Mesendoderm (in vitro differentiated cells): Measurements from ENCODE around the gene ALCAM.

Source experiments
- DNase-seq: peaks from one replicate; pipeline ENCODE4 v3.0.0; 2013
- H2AK5ac ChIP-seq: 2 replicates; pipeline ENCODE4 v1.6.1; 2013; ENCODE audit warnings: low read length, inconsistent platforms
- H2BK120ac ChIP-seq: 2 replicates; pipeline ENCODE4 v1.6.1; 2013; ENCODE audit warnings: low read depth, mild to moderate bottlenecking, low read length, moderate library complexity, mixed read lengths
- H2BK15ac ChIP-seq: replicated peaks from 2 replicates; pipeline ENCODE4 v1.6.1; 2013; ENCODE audit warnings: low read depth, mild to moderate bottlenecking, moderate library complexity
- H2BK5ac ChIP-seq: 2 replicates; pipeline ENCODE4 v1.6.1; 2013; ENCODE audit warnings: low read length, inconsistent platforms
- H3K18ac ChIP-seq: 2 replicates; pipeline ENCODE4 v1.6.1; 2013; ENCODE audit warnings: mild to moderate bottlenecking, low read length, mixed read lengths
- H3K23ac ChIP-seq: one replicate; pipeline ENCODE4 v1.6.1; 2013; ENCODE audit warnings: low read length
- H3K27ac ChIP-seq: 2 replicates; pipeline ENCODE4 v1.5.1; 2013; ENCODE audit warnings: low read depth, mild to moderate bottlenecking, inconsistent platforms, low read length, moderate library complexity
- H3K27me3 ChIP-seq: 2 replicates; pipeline ENCODE4 v1.6.1; 2013; ENCODE audit warnings: low read length, control low read depth, mild to moderate bottlenecking, inconsistent platforms; ENCODE audit not compliant: insufficient read depth, poor library complexity
- H3K36me3 ChIP-seq: 2 replicates; pipeline ENCODE4 v1.6.1; 2013; ENCODE audit warnings: low read length, inconsistent platforms; ENCODE audit not compliant: control insufficient read depth, insufficient read depth
- H3K4ac ChIP-seq: one replicate; pipeline ENCODE4 v1.6.1; 2013; ENCODE audit warnings: low read depth, mild to moderate bottlenecking, low read length, moderate library complexity
- H3K4me1 ChIP-seq: 2 replicates; pipeline ENCODE4 v1.6.1; 2013; ENCODE audit warnings: low read depth, low read length, inconsistent platforms; ENCODE audit not compliant: control insufficient read depth
- H3K4me2 ChIP-seq: 2 replicates; pipeline ENCODE4 v1.6.1; 2013; ENCODE audit warnings: low read length
- H3K4me3 ChIP-seq: 2 replicates; pipeline ENCODE4 v1.5.1; 2013; ENCODE audit warnings: mild to moderate bottlenecking, low read length
- H3K56ac ChIP-seq: one replicate; pipeline ENCODE4 v1.6.1; 2013; ENCODE audit warnings: low read length
- H3K79me1 ChIP-seq: 2 replicates; pipeline ENCODE4 v1.6.1; 2013; ENCODE audit warnings: low read length, inconsistent platforms
- H3K79me2 ChIP-seq: 2 replicates; pipeline ENCODE4 v1.6.1; 2013; ENCODE audit warnings: mild to moderate bottlenecking, low read length; ENCODE audit not compliant: control insufficient read depth, insufficient read depth
- H3K9ac ChIP-seq: 2 replicates; pipeline ENCODE4 v1.6.1; 2013; ENCODE audit warnings: low read length, inconsistent platforms
- H4K5ac ChIP-seq: one replicate; pipeline ENCODE4 v1.6.1; 2013; ENCODE audit warnings: low read length
- H4K8ac ChIP-seq: one replicate; pipeline ENCODE4 v1.6.1; 2013; ENCODE audit warnings: low read depth, mild to moderate bottlenecking, control low read depth, low read length, moderate library complexity
- WGBS: extraction: QIAGEN DNeasy Blood & Tissue Kit; methylation state at CpG from one replicate; pipeline ENCODE4 v1.1.7; 2013; ENCODE audit warnings: low lambda C conversion rate, missing lambda C conversion rate; ENCODE audit not compliant: insufficient coverage; ENCODE audit errors: extremely low coverage; 5-methylcytosine and 5-hydroxymethylcytosine counted together

ALCAM gene

DNA sequence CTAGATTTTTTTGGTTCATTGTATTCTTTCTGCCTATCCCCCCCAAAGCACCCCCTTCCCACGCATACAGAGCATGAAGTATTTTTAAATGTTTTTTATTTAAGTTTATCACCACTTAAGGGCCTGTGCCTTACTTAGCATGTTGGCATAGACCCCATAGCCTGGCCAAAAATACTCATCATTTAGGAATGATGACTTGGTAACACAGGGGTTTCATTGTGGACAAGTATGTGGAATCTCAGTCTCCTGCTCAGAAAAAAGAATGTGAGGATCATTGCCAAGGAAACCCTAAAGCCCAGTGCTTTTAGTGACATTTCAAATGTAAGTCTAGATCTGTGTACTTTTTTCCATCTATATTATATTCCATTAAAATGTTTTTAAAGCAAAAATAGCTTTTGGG is 146.3 kb downstream of the ALCAM start:
- Histone ChIP-seq H3K4me2 (no peak overlapping the region), H2BK120ac (no peak overlapping the region)
- no CpG with 5 or more reads among the region's 1 CpG for WGBS

DNA sequence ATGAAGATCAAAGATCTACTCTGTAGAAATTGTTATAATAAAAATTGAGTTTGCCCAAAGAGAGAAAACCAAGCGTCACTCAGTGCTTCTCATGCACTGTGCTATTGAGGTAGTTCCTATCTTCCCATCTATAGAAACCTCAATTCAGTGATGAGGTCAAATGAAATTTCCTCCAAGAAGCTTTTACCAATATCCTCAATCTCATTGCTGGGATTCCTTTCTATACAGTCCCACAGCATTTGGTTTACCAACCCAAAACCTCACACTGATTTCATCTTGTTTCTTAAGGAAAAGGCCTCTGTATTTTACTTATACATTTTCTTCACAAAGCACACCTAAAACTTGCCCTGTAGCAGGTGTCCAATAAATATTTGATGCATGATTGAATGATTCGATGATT is 147.2 kb downstream of the ALCAM start:
- DNase-seq, result peak; percentile 16
- H3K36me3 ChIP-seq, result no peaks in the 10 kb centered on the region
- H2BK5ac ChIP-seq, result no peak overlapping the region
- no peak overlapping the region for H3K23ac ChIP-seq
- H3K79me2 ChIP-seq, result no peaks in the 10 kb centered on the region
- H4K5ac ChIP-seq, result no peak overlapping the region
- H2AK5ac ChIP-seq, result no peak overlapping the region
- H3K9ac ChIP-seq, result no peak overlapping the region
- H2BK120ac ChIP-seq, result no peak overlapping the region
- H3K4me1 ChIP-seq, result no peaks in the 10 kb centered on the region
- no peak overlapping the region for H3K56ac ChIP-seq
- H3K4me2 ChIP-seq, result no peak overlapping the region
- no peak overlapping the region for H3K18ac ChIP-seq
- H3K79me1 ChIP-seq, result no peaks in the 10 kb centered on the region
- no peak overlapping the region for H3K4me3 ChIP-seq
- no peak overlapping the region for H3K4ac ChIP-seq
- H3K27ac ChIP-seq, result no peak overlapping the region
- no peak overlapping the region for H4K8ac ChIP-seq
- no peaks in the 10 kb centered on the region for H3K27me3 ChIP-seq
- no peak overlapping the region for H2BK15ac ChIP-seq
- no CpG with 5 or more reads among the region's 2 CpGs for WGBS

More for the DNA sequence above, 146.3 kb downstream of the ALCAM start:
- H3K79me1 ChIP-seq, result no peaks in the 10 kb centered on the region
- no peak overlapping the region for H2BK15ac ChIP-seq
- H2AK5ac ChIP-seq, result no peak overlapping the region
- H2BK5ac ChIP-seq, result no peak overlapping the region
- no peaks in the 10 kb centered on the region for H3K79me2 ChIP-seq
- no peak overlapping the region for H3K56ac ChIP-seq
- H3K23ac ChIP-seq, result no peak overlapping the region
- no peak overlapping the region for H3K9ac ChIP-seq
- H3K27me3 ChIP-seq, result no peaks in the 10 kb centered on the region
- no peak overlapping the region for H3K18ac ChIP-seq
- no peaks in the 10 kb centered on the region for H3K4me1 ChIP-seq
- no peaks in the 10 kb centered on the region for H3K36me3 ChIP-seq
- no peak overlapping the region for H3K4ac ChIP-seq
- DNase-seq, result peak; percentile 14
- no peak overlapping the region for H3K4me3 ChIP-seq
- no peak overlapping the region for H3K27ac ChIP-seq
- H4K5ac ChIP-seq, result no peak overlapping the region
- H4K8ac ChIP-seq, result no peak overlapping the region

DNA sequence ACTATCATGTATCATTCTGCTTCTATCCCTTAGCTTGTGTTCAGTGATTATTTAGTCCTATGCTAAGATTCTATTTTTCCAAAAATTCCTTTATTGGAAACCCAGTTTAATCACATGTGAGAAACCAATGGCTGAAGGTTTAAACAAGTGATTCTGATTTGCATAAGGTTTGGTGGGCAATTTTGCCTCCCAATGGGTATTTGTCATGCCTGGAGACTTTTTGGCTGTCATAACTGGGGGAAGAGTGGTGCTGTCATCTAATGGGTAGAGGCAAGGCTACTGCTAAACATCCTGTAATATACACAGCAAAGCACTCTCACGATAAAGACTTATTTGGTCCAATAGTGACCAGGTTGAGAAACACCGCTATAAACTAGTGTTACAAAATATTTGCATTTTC is 148.7 kb downstream of the ALCAM start:
- Histone ChIP-seq H4K8ac (no peak overlapping the region), H3K4me2 (no peak overlapping the region), H3K4ac (no peak overlapping the region), H3K27ac (no peak overlapping the region), H3K9ac (no peak overlapping the region), H2AK5ac (no peak overlapping the region), H3K79me1 (no peaks in the 10 kb centered on the region), H3K56ac (no peak overlapping the region), H2BK5ac (no peak overlapping the region), H3K79me2 (no peaks in the 10 kb centered on the region), H3K36me3 (no peaks in the 10 kb centered on the region), H3K4me3 (no peak overlapping the region), H3K23ac (no peak overlapping the region), H4K5ac (no peak overlapping the region), H2BK120ac (no peak overlapping the region), H2BK15ac (no peak overlapping the region), H3K27me3 (no peaks in the 10 kb centered on the region), H3K18ac (no peak overlapping the region), H3K4me1 (no peaks in the 10 kb centered on the region)
- WGBS, result no CpG with 5 or more reads among the region's 2 CpGs
- no peak for DNase-seq

DNA sequence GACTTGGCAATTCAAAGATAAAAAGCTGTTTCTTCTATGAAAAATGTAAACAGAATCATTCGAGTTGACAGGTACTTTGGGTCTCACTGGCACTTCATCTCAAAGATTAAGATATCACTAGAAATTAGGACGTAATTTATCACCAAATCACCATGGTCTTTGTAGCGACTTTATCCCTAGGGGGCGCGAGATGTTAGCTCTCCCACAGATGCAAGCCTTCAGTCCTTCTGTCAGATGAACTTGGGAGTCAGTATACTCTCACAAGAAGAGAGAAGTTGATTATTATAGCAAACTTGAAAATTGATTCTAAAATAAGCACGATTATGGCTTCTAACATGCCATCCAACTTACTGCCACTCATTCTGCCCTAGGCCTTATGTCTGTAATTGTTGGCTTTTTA is 150.3 kb downstream of the ALCAM start:
- Histone ChIP-seq H3K4ac (no peak overlapping the region), H2BK15ac (no peak overlapping the region), H3K4me2 (no peak overlapping the region), H3K9ac (no peak overlapping the region), H4K5ac (no peak overlapping the region), H3K36me3 (no peaks in the 10 kb centered on the region), H2AK5ac (no peak overlapping the region), H2BK120ac (no peak overlapping the region), H4K8ac (no peak overlapping the region), H3K27ac (no peak overlapping the region), H3K4me3 (no peak overlapping the region), H3K56ac (no peak overlapping the region), H3K23ac (no peak overlapping the region), H3K79me1 (no peaks in the 10 kb centered on the region), H3K18ac (no peak overlapping the region), H2BK5ac (no peak overlapping the region), H3K27me3 (no peaks in the 10 kb centered on the region), H3K4me1 (no peaks in the 10 kb centered on the region), H3K79me2 (no peaks in the 10 kb centered on the region)
- DNase-seq, result peak; percentile 63
- WGBS, result no CpG with 5 or more reads among the region's 6 CpGs

DNA sequence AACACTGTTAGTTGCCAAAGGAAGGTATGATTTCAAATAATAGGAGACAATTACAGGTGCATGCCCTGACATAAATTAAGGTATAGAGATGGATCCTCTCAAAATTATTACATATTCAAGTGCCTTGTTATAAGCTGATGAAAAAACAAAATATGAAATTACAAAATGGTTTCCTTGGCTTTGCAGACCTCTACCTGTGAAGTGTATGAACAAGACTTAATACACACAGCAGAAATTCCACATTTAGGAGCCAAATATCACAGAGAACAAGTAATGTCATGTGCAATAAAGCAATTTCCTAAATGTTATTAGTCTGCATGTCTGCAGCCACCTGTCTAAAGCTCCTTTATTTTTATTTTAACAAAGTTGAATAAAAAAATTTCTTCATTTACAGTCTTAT is 151.5 kb downstream of the ALCAM start:
- Histone ChIP-seq H3K9ac (no peak overlapping the region), H3K79me2 (no peaks in the 10 kb centered on the region), H2BK15ac (no peak overlapping the region), H2BK120ac (no peak overlapping the region), H3K36me3 (no peaks in the 10 kb centered on the region), H3K4me2 (no peak overlapping the region), H3K4ac (no peak overlapping the region), H3K4me3 (no peak overlapping the region), H3K23ac (no peak overlapping the region), H3K79me1 (no peaks in the 10 kb centered on the region), H3K27me3 (no peaks in the 10 kb centered on the region), H3K56ac (no peak overlapping the region), H2BK5ac (no peak overlapping the region), H3K27ac (no peak overlapping the region), H3K18ac (no peak overlapping the region), H3K4me1 (no peaks in the 10 kb centered on the region), H4K8ac (no peak overlapping the region), H2AK5ac (no peak overlapping the region), H4K5ac (no peak overlapping the region)
- DNase-seq, result no peak

DNA sequence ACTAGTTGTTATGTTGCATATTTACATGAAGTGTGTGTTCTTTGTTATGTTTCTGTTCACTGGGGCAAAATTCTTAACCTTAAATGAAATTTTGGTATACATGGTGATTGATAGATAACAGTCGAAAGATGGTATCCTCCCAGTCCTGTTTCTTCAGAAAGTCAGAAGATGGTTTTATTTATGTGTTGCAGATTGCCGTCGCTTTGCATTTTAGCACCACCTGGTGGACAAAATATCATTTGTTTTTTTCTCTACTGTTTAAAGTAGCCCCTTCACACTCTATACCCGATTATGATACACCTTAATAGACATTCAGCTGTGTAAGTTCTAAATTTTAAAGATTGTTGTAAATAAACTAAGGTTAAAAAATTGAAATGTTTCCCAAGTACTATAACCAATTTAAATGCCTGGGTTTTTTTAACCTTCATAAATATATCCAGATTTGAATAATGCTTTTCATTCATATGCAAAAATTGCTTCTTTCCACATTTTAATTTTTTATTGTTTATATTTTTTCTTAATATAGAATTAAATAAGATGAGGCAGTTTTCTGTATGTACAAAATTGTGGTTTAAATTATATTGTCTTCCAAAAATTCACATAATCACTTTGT is 152.2 kb downstream of the ALCAM start:
- Histone ChIP-seq H2AK5ac (no peak overlapping the region), H3K4me3 (no peak overlapping the region), H4K8ac (no peak overlapping the region), H3K4me1 (no peaks in the 10 kb centered on the region), H3K79me2 (no peaks in the 10 kb centered on the region), H3K79me1 (no peaks in the 10 kb centered on the region), H3K18ac (no peak overlapping the region), H2BK120ac (no peak overlapping the region), H4K5ac (no peak overlapping the region), H3K27ac (no peak overlapping the region), H2BK15ac (no peak overlapping the region), H2BK5ac (no peak overlapping the region), H3K23ac (no peak overlapping the region), H3K9ac (no peak overlapping the region), H3K4me2 (no peak overlapping the region), H3K4ac (no peak overlapping the region), H3K27me3 (no peaks in the 10 kb centered on the region), H3K56ac (no peak overlapping the region), H3K36me3 (no peaks in the 10 kb centered on the region)
- no CpG with 5 or more reads among the region's 4 CpGs for WGBS
- DNase-seq, result peak; percentile 67
